K562 (cell line): ENCODE data around the gene HMOX2. TPM values are rescaled to one million over a fixed set of nuclear protein-coding genes. Genes with fewer than 3 reads are reported as not detected.

ENCODE experiments used
- ATAC-seq: fragments of 200-7000 bp; cut with Tn5 transposase; 3 replicates; pipeline ENCODE4 v1.9.1; 2020; ENCODE audit warnings: moderate library complexity
- BruUV-seq: library from RNA; stranded (reverse); fragments of 400-500 nt; replicated peaks from 2 replicates; lab custom pipeline; 2021; lab: Mats Ljungman, UMichigan
- CTCF ChIA-PET: fragments of 300-600 bp; formaldehyde crosslinking; extraction: SDS; loops from one replicate; lab custom pipeline; 2021; ENCODE audit warnings: low intra/inter-chr PET ratio; lab: Yijun Ruan, JAX
- POLR2A ChIA-PET: fragments of 300-600, 350-650 bp; sonication (Branson Sonifier 250); formaldehyde crosslinking; extraction: SDS; loops from one replicate; lab custom pipeline; 2021; ENCODE audit warnings: antibody characterized with exemption, inconsistent platforms; lab: Yijun Ruan, JAX
- DNase-seq, 4 experiments: peaks; one replicate each; pipeline versions ENCODE4 v3.0.0 to v3.0.0-alpha.2; 2011 to 2018; ENCODE audit warnings: low spot score in 3 of 4, mixed read lengths in 3 of 4; ENCODE audit errors: extremely low read depth in 1 of 4
- FAIRE-seq: peaks from 2 replicates; lab custom pipeline; 2011; peaks lifted over from hg19 to GRCh38; lab: Jason Lieb, UNC
- H2AFZ ChIP-seq: 2 replicates; pipeline ENCODE4 v1.6.0; 2011; ENCODE audit warnings: low read depth, low read length, control low read depth, inconsistent platforms
- H3K27ac ChIP-seq: fragments of 200-600 bp; 3 replicates; pipeline ENCODE4 v1.8.0; 2011; ENCODE audit warnings: low read depth, mild to moderate bottlenecking, control low read depth, inconsistent platforms, low read length, moderate library complexity, mixed read lengths; ENCODE audit errors: extremely low read depth
- H3K27me3 ChIP-seq, 2 experiments: fragments of 300-600 bp in 1 of 2; 2 replicates in 1 of 2; 3 replicates in 1 of 2; pipeline versions ENCODE4 v1.6.0 to v1.8.0; 2011; ENCODE audit warnings: inconsistent platforms in 2 of 2, low read length in 2 of 2, mild to moderate bottlenecking in 1 of 2, mixed read lengths in 1 of 2, moderate library complexity in 1 of 2; ENCODE audit not compliant: control insufficient read depth in 2 of 2, insufficient read depth in 2 of 2
- H3K36me3 ChIP-seq: fragments of 300-600 bp; 3 replicates; pipeline ENCODE4 v1.8.0; 2011; ENCODE audit warnings: mild to moderate bottlenecking, low read length, inconsistent platforms; ENCODE audit not compliant: control insufficient read depth, insufficient read depth
- H3K4me1 ChIP-seq, 2 experiments: fragments of 200-600 bp in 1 of 2; replicated peaks in 1 of 2; 2 replicates in 1 of 2; 3 replicates in 1 of 2; pipeline versions ENCODE4 v1.5.1 to v1.8.0; 2011; ENCODE audit warnings: inconsistent platforms in 2 of 2, low read length in 2 of 2, mild to moderate bottlenecking in 1 of 2, mixed read lengths in 1 of 2, moderate library complexity in 1 of 2; ENCODE audit not compliant: control insufficient read depth in 2 of 2, insufficient read depth in 2 of 2
- H3K4me2 ChIP-seq: 2 replicates; pipeline ENCODE4 v1.6.1; 2011; ENCODE audit warnings: low read length, control low read depth, inconsistent platforms, mixed read lengths; ENCODE audit not compliant: insufficient read depth
- H3K4me3 ChIP-seq: fragments of 200-600 bp; sonication (generic), shearing (Covaris generic); 2 replicates; pipeline ENCODE4 v1.5.1; 2016; ENCODE audit warnings: control low read depth, inconsistent platforms
- H3K79me2 ChIP-seq: fragments of 200-600 bp; 3 replicates; pipeline ENCODE4 v1.8.0; 2011; ENCODE audit warnings: low read length, inconsistent platforms; ENCODE audit not compliant: control insufficient read depth, insufficient read depth
- H3K9ac ChIP-seq, 2 experiments: 2 replicates each; pipeline versions ENCODE4 v1.6.0 to v1.6.1; 2011; ENCODE audit warnings: low read depth in 2 of 2, low read length in 2 of 2, control low read depth in 1 of 2, inconsistent platforms in 1 of 2, mild to moderate bottlenecking in 1 of 2, mixed read lengths in 1 of 2; ENCODE audit not compliant: insufficient read depth in 1 of 2
- H3K9me1 ChIP-seq: one replicate; pipeline ENCODE4 v1.6.0; 2011; ENCODE audit warnings: inconsistent platforms, mild to moderate bottlenecking, low read length, moderate library complexity; ENCODE audit not compliant: control insufficient read depth, insufficient read depth
- H3K9me3 ChIP-seq: replicated peaks from 2 replicates; pipeline ENCODE4 v1.5.1; 2011; ENCODE audit warnings: low read depth, low read length, inconsistent platforms; ENCODE audit not compliant: control insufficient read depth, insufficient read depth
- H4K20me1 ChIP-seq: replicated peaks from 2 replicates; pipeline ENCODE4 v1.6.1; 2011; ENCODE audit warnings: low read length, inconsistent platforms, mixed read lengths; ENCODE audit not compliant: control insufficient read depth, insufficient read depth
- EP300 ChIP-seq: IDR thresholded peaks from 2 replicates; pipeline ENCODE4 v1.6.1; 2012; ENCODE audit warnings: low read length, improper control_type of control experiment
- HCFC1 ChIP-seq: IDR thresholded peaks from 2 replicates; pipeline ENCODE4 v1.6.1; 2012; ENCODE audit warnings: low read depth, low read length, improper control_type of control experiment
- NCOR1 ChIP-seq: fragments of 450-650 bp; IDR thresholded peaks from 2 replicates; pipeline ENCODE4 v1.6.1; 2016; ENCODE audit warnings: mild to moderate bottlenecking, moderate library complexity
- POLR2G ChIP-seq: fragments of 200-400 bp; formaldehyde crosslinking; IDR thresholded peaks from 2 replicates; pipeline ENCODE4 v1.6.1; 2017; ENCODE audit warnings: low read depth, mild to moderate bottlenecking, antibody characterized with exemption, low read length, moderate library complexity
- STAT5A ChIP-seq: IDR thresholded peaks from 2 replicates; pipeline ENCODE4 v1.6.1; 2012; ENCODE audit warnings: low read length, inconsistent platforms, borderline replicate concordance
- ZNF445 ChIP-seq: fragments of 250-450 bp; sonication (Bioruptor Pico); IDR thresholded peaks from 2 replicates; pipeline ENCODE4 v1.4.0; 2020; ENCODE audit warnings: low read depth, mild to moderate bottlenecking, moderate library complexity
- WGBS: fragments of 100-300 bp; shearing (Covaris generic); methylation state at CpG from one replicate; pipeline ENCODE4 v1.1.6; 2016; ENCODE audit warnings: low coverage, mixed read lengths; ENCODE audit not compliant: insufficient coverage; ENCODE audit errors: missing lambda C conversion rate; 5-methylcytosine and 5-hydroxymethylcytosine counted together
- in situ Hi-C: fragments of 300-500 bp; cut with MboI; formaldehyde crosslinking; loops from 4 replicates; pipeline ENCODE4 v1.15.0; 2018; ENCODE audit warnings: inconsistent platforms, mixed read lengths
- intact Hi-C: fragments of 100-400 bp; cut with micrococcal nuclease; formaldehyde crosslinking; loops from 2 replicates; pipeline ENCODE4 v1.14.2; 2022
- polyA plus RNA-seq, 8 experiments: library from polyadenylated mRNA; depleted of rRNA in 4 of 8; stranded (reverse) in 5 of 8; unstranded in 3 of 8; fragments of >200 nt; fragmentation: Nextera tagmentation in 2 of 8; fragmentation: Illumina TruSeq in 1 of 8; extraction: Ambion mirVana in 2 of 8; extraction: Trizol in 1 of 8; gene quantifications; 2 replicates each; pipeline versions ENCODE4 v1.2.1 to v1.2.3, GENCODE V29; 2011 to 2014; ENCODE audit warnings: inconsistent platforms in 1 of 8, missing spikeins in 1 of 8
- total RNA-seq, 7 experiments: library from RNA; depleted of rRNA in 6 of 7; stranded (reverse); fragments of >200 nt in 6 of 7; fragmentation: Illumina TruSeq in 2 of 7; extraction: Trizol in 2 of 7; gene quantifications; 2 replicates each; pipeline versions ENCODE4 v1.2.1 to v1.2.3, GENCODE V29; 2011 to 2021; ENCODE audit warnings: low replicate concordance in 1 of 7
- TF ChIP-seq, protein P1 (sequence below): fragments of 200-800 bp; sonication (Bioruptor generic); IDR thresholded peaks from 2 replicates; pipeline ENCODE4 v1.6.1; 2016; ENCODE audit warnings: missing genetic modification characterization, missing compliant biosample characterization
- TF ChIP-seq, protein P2 (sequence below): IDR thresholded peaks from 3 replicates; pipeline ENCODE4 v1.6.1; 2011; ENCODE audit warnings: borderline replicate concordance, mild to moderate bottlenecking, moderate library complexity; ENCODE audit not compliant: insufficient read length; ENCODE audit errors: extremely low read depth

HMOX2 gene
- total and polyA plus RNA-seq, 9 of the 15 experiments (the other 6 are each of a cell fraction or from before 2014, with no cell fraction given): 26.8 to 87.4 (median 57.4) TPM

GRCh38 chr16:4455951-4456350 lies 20.2 kb upstream of the HMOX2 start:
- Histone ChIP-seq H3K79me2 (no peaks in the 10 kb centered on the region), H3K4me2 (no peak overlapping the region), H3K4me1 (peaks cover under 1 to 6% of the 10 kb centered on the region in 2 experiments; a peak in 2 of 5 replicates), H2AFZ (no peak overlapping the region), H3K27ac (no peak overlapping the region), H3K27me3 (no peaks in the 10 kb centered on the region), H3K36me3 (peaks cover 78% of the 10 kb centered on the region), H3K9me1 (no peaks in the 10 kb centered on the region), H4K20me1 (no peaks in the 10 kb centered on the region), H3K4me3 (no peak overlapping the region), H3K9ac (peak overlapping the region in 1 of 2 experiments; percentile 77; a peak in 2 of 4 replicates), H3K9me3 (no peaks in the 10 kb centered on the region)
- no peak for FAIRE-seq
- in situ Hi-C loops: no loop called here
- WGBS: 89% methylated on average over 10 of the region's 10 CpGs
- POLR2A ChIA-PET: interaction anchor here (0.6 to 2.6 kb wide), 3 partner anchors 7 to 182 kb away, joined by 3 to 9 read pairs (median 3); no protein-coding TSS in a partner anchor
- CTCF ChIA-PET: no interaction called here
- no peak for ATAC-seq
- intact Hi-C loops: no loop called here
- BruUV-seq: TSS peak; percentile 39
- TF ChIP-seq NCOR1 (no peak), ZNF445 (CRISPR knock-in tag) (no peak), STAT5A (no peak), HCFC1 (no peak), POLR2G (0 out of 2 replicates have a peak, but pooled peaks have one; percentile 21), EP300 (no peak)
- TF ChIP-seq, protein P1, sequence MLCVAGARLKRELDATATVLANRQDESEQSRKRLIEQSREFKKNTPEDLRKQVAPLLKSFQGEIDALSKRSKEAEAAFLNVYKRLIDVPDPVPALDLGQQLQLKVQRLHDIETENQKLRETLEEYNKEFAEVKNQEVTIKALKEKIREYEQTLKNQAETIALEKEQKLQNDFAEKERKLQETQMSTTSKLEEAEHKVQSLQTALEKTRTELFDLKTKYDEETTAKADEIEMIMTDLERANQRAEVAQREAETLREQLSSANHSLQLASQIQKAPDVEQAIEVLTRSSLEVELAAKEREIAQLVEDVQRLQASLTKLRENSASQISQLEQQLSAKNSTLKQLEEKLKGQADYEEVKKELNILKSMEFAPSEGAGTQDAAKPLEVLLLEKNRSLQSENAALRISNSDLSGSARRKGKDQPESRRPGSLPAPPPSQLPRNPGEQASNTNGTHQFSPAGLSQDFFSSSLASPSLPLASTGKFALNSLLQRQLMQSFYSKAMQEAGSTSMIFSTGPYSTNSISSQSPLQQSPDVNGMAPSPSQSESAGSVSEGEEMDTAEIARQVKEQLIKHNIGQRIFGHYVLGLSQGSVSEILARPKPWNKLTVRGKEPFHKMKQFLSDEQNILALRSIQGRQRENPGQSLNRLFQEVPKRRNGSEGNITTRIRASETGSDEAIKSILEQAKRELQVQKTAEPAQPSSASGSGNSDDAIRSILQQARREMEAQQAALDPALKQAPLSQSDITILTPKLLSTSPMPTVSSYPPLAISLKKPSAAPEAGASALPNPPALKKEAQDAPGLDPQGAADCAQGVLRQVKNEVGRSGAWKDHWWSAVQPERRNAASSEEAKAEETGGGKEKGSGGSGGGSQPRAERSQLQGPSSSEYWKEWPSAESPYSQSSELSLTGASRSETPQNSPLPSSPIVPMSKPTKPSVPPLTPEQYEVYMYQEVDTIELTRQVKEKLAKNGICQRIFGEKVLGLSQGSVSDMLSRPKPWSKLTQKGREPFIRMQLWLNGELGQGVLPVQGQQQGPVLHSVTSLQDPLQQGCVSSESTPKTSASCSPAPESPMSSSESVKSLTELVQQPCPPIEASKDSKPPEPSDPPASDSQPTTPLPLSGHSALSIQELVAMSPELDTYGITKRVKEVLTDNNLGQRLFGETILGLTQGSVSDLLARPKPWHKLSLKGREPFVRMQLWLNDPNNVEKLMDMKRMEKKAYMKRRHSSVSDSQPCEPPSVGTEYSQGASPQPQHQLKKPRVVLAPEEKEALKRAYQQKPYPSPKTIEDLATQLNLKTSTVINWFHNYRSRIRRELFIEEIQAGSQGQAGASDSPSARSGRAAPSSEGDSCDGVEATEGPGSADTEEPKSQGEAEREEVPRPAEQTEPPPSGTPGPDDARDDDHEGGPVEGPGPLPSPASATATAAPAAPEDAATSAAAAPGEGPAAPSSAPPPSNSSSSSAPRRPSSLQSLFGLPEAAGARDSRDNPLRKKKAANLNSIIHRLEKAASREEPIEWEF (CRISPR knock-in tag): no peak
- TF ChIP-seq, protein P2, sequence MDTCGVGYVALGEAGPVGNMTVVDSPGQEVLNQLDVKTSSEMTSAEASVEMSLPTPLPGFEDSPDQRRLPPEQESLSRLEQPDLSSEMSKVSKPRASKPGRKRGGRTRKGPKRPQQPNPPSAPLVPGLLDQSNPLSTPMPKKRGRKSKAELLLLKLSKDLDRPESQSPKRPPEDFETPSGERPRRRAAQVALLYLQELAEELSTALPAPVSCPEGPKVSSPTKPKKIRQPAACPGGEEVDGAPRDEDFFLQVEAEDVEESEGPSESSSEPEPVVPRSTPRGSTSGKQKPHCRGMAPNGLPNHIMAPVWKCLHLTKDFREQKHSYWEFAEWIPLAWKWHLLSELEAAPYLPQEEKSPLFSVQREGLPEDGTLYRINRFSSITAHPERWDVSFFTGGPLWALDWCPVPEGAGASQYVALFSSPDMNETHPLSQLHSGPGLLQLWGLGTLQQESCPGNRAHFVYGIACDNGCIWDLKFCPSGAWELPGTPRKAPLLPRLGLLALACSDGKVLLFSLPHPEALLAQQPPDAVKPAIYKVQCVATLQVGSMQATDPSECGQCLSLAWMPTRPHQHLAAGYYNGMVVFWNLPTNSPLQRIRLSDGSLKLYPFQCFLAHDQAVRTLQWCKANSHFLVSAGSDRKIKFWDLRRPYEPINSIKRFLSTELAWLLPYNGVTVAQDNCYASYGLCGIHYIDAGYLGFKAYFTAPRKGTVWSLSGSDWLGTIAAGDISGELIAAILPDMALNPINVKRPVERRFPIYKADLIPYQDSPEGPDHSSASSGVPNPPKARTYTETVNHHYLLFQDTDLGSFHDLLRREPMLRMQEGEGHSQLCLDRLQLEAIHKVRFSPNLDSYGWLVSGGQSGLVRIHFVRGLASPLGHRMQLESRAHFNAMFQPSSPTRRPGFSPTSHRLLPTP: no peak
- no peak for DNase-seq
